DND-41 (cell line): ENCODE results near the gene CCR2.

Source experiments
- ATAC-seq: fragments of 200-7000 bp; cut with Tn5 transposase; 3 replicates; pipeline ENCODE4 v1.9.1; 2021; ENCODE audit warnings: low read depth; ENCODE audit not compliant: insufficient read depth
- DNase-seq: peaks from one replicate; pipeline ENCODE4 v3.0.0-alpha.2; 2020
- H2AFZ ChIP-seq: 2 replicates; pipeline ENCODE4 v1.6.0; 2012; ENCODE audit warnings: low read depth, low read length
- H3K27ac ChIP-seq: 2 replicates; pipeline ENCODE4 v1.5.1; 2012; ENCODE audit warnings: low read length, inconsistent platforms
- H3K27me3 ChIP-seq: fragments of 200-600 bp; sonication (generic); 2 replicates; pipeline ENCODE4 v1.6.0; 2012; ENCODE audit warnings: low read length, mild to moderate bottlenecking, inconsistent platforms; ENCODE audit not compliant: insufficient read depth, poor library complexity
- H3K36me3 ChIP-seq: 2 replicates; pipeline ENCODE4 v1.5.1; 2012; ENCODE audit warnings: low read length, inconsistent platforms; ENCODE audit not compliant: insufficient read depth
- H3K4me1 ChIP-seq: 2 replicates; pipeline ENCODE4 v1.5.1; 2012; ENCODE audit warnings: mild to moderate bottlenecking, low read length; ENCODE audit not compliant: insufficient read depth
- H3K4me2 ChIP-seq: 2 replicates; pipeline ENCODE4 v1.6.0; 2012; ENCODE audit warnings: mild to moderate bottlenecking, moderate library complexity, low read length, inconsistent platforms; ENCODE audit not compliant: insufficient read depth
- H3K4me3 ChIP-seq, 2 experiments: fragments of 200-600 bp in 1 of 2; shearing (Covaris generic) in 1 of 2; 2 replicates each; pipeline ENCODE4 v1.5.1; 2012 to 2016; ENCODE audit warnings: inconsistent platforms in 2 of 2, low read length in 2 of 2, mild to moderate bottlenecking in 2 of 2, low read depth in 1 of 2, moderate library complexity in 1 of 2
- H3K79me2 ChIP-seq: 2 replicates; pipeline ENCODE4 v1.6.0; 2012; ENCODE audit warnings: low read length, inconsistent platforms; ENCODE audit not compliant: insufficient read depth
- H3K9ac ChIP-seq: 2 replicates; pipeline ENCODE4 v1.6.0; 2012; ENCODE audit warnings: low read depth, mild to moderate bottlenecking, inconsistent platforms, low read length, moderate library complexity
- H3K9me3 ChIP-seq: 2 replicates; pipeline ENCODE4 v1.5.1; 2012; ENCODE audit warnings: low read length, moderate library complexity, mild to moderate bottlenecking, inconsistent platforms; ENCODE audit not compliant: insufficient read depth, severe bottlenecking
- H4K20me1 ChIP-seq: 2 replicates; pipeline ENCODE4 v1.6.0; 2012; ENCODE audit warnings: low read length; ENCODE audit not compliant: insufficient read depth
- EZH2 ChIP-seq: IDR thresholded peaks from 3 replicates; pipeline ENCODE4 v1.6.1; 2012; ENCODE audit warnings: borderline replicate concordance, low read depth, mild to moderate bottlenecking, moderate library complexity, low read length, inconsistent platforms; ENCODE audit not compliant: severe bottlenecking
- TF ChIP-seq, protein P1 (sequence below): IDR thresholded peaks from 2 replicates; pipeline ENCODE4 v1.5.1; 2012; ENCODE audit warnings: borderline replicate concordance, low read length, moderate library complexity, mild to moderate bottlenecking; ENCODE audit not compliant: poor library complexity, severe bottlenecking; ENCODE audit errors: extremely low read depth

The CCR2 gene

DNA sequence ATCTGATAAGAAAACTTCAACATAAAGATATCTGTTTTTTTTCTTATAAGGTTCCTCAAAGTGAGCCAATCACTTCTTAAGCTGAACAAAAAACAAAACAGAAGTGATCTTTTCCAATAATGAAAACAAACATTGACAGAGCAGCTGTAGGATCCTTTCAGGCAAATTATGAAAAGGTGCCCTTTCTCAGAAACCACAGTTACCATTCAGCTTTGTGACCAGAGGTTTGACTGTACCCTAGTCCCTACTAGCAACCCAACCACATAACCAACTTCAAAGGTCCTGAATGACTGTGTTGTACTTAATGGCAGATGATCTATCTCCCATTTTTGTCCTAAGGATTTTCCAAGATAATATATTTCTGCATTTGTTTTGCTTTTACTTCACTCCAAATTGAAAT lies 39.4 kb upstream of the CCR2 start:
- Histone ChIP-seq H3K36me3 (no peaks in the 10 kb centered on the region), H2AFZ (no peak overlapping the region), H3K4me1 (peaks cover 15% of the 10 kb centered on the region), H3K9ac (no peak overlapping the region), H3K79me2 (no peaks in the 10 kb centered on the region), H3K4me3 (no peak overlapping the region), H3K9me3 (peaks cover 5% of the 10 kb centered on the region), H4K20me1 (no peaks in the 10 kb centered on the region), H3K4me2 (no peak overlapping the region), H3K27ac (no peak overlapping the region), H3K27me3 (no peaks in the 10 kb centered on the region)
- peak; percentile 41 for DNase-seq
- TF ChIP-seq, protein P1, sequence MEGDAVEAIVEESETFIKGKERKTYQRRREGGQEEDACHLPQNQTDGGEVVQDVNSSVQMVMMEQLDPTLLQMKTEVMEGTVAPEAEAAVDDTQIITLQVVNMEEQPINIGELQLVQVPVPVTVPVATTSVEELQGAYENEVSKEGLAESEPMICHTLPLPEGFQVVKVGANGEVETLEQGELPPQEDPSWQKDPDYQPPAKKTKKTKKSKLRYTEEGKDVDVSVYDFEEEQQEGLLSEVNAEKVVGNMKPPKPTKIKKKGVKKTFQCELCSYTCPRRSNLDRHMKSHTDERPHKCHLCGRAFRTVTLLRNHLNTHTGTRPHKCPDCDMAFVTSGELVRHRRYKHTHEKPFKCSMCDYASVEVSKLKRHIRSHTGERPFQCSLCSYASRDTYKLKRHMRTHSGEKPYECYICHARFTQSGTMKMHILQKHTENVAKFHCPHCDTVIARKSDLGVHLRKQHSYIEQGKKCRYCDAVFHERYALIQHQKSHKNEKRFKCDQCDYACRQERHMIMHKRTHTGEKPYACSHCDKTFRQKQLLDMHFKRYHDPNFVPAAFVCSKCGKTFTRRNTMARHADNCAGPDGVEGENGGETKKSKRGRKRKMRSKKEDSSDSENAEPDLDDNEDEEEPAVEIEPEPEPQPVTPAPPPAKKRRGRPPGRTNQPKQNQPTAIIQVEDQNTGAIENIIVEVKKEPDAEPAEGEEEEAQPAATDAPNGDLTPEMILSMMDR: no peak
- no peak for TF ChIP-seq EZH2
- ATAC-seq: peak; percentile 99

DNA sequence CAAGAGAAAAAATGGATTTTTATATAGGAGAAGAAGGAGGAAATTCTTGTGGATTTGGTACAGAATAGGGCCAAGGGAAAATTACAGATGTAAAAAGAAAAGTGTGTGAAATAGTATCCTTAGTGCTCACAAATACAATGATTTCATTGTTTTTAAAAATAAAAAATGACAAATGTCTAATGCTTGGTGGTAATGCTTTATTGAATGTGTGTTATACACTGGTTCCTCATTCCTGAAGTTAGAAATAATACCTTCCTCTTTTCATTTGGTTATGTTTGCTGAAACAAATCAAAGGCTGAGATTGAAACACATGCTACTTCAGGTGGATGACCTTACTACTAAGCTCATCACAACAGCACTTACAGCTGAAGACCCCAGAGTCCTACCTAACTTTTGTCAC lies 37.7 kb upstream of the CCR2 start:
- H3K27ac ChIP-seq: no peak overlapping the region
- ATAC-seq (no peak), DNase-seq (no peak)
- H3K4me2 ChIP-seq: no peak overlapping the region
- H4K20me1 ChIP-seq: no peaks in the 10 kb centered on the region
- no peak overlapping the region for H3K4me3 ChIP-seq
- H2AFZ ChIP-seq: 0 out of 2 replicates have a peak overlapping the region, but pooled peaks have one; percentile 21
- TF ChIP-seq EZH2: no peak
- TF ChIP-seq, protein P1: no peak
- H3K4me1 ChIP-seq: peaks cover 15% of the 10 kb centered on the region
- no peak overlapping the region for H3K9ac ChIP-seq
- no peaks in the 10 kb centered on the region for H3K27me3 ChIP-seq
- peaks cover 5% of the 10 kb centered on the region for H3K9me3 ChIP-seq
- no peaks in the 10 kb centered on the region for H3K79me2 ChIP-seq
- H3K36me3 ChIP-seq: no peaks in the 10 kb centered on the region

DNA sequence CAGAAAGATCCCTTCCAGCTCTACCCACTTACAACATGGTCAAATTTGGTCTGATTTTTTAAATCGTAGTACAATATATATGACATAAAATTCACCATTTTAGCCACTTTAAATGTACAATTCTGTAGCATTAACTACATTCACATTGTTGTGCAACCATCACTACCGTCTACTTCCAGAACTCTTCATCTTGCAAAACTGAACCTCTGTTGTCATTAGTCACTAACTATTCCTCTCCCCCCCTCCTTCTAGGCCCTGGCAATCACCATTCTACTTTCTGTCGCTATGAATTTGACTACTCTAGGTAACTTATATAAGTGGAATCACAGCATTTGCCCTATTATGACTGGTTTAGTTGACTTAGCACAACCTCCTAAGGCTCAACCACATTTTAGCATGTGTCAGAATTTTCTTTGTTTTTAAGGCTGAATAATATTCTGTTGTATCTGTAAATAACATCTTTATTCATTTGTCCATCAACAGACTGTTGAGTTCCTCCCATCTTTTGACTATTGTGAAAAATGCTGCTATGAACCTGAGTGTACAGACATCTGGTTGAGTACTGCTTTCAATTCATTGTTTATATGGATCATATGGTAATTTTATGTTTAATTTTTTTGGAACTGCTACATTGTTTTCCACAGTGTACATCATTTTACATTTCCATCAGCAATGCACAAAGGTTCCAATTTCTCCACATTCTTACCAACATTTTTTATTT lies 35.5 kb upstream of the CCR2 start:
- no peak overlapping the region for H3K4me2 ChIP-seq

More for the DNA sequence above, 35.5 kb upstream of the CCR2 start:
- ATAC-seq: no peak
- TF ChIP-seq, protein P1: no peak
- TF ChIP-seq EZH2: no peak
- H3K79me2 ChIP-seq: no peaks in the 10 kb centered on the region
- H3K9ac ChIP-seq: no peak overlapping the region
- DNase-seq: no peak
- H3K27me3 ChIP-seq: no peaks in the 10 kb centered on the region
- H3K36me3 ChIP-seq: no peaks in the 10 kb centered on the region
- peaks cover 15% of the 10 kb centered on the region for H3K4me1 ChIP-seq
- H2AFZ ChIP-seq: no peak overlapping the region
- no peak overlapping the region for H3K27ac ChIP-seq
- no peak overlapping the region for H3K4me3 ChIP-seq
- peaks cover 5% of the 10 kb centered on the region for H3K9me3 ChIP-seq
- H4K20me1 ChIP-seq: no peaks in the 10 kb centered on the region
